ENCODE data around the gene CD247. TPM values are rescaled to one million over a fixed set of nuclear protein-coding genes. Genes with fewer than 3 reads are reported as not detected.

Gene CD247
- total and polyA plus RNA-seq, 2 of the 13 experiments (the other 11 are each of a cell fraction or from before 2014, with no cell fraction given), result 0.20 TPM; not detected in 1

- TF ChIP-seq ZNF264 (CRISPR knock-in tag; IDR thresholded peaks at IDR 0.05) (no peak), TRIM24 (CRISPR knock-in tag; IDR thresholded peaks at IDR 0.05) (no peak), ZNF557 (CRISPR knock-in tag; IDR thresholded peaks at IDR 0.05) (no peak), PRDM4 (CRISPR knock-in tag; IDR thresholded peaks at IDR 0.05; ENCODE audit: borderline replicate concordance) (no peak), NFIC (IDR thresholded peaks at IDR 0.05; ENCODE audit: low read length) (no peak), ZNF770 (CRISPR knock-in tag; IDR thresholded peaks at IDR 0.05) (no peak), ZNF263 (CRISPR knock-in tag; IDR thresholded peaks at IDR 0.05) (no peak), ZNF362 (CRISPR knock-in tag; IDR thresholded peaks at IDR 0.05; ENCODE audit: borderline replicate concordance) (no peak), REST (IDR thresholded peaks at IDR 0.05; ENCODE audit: borderline replicate concordance in 1 of 2, low read depth in 1 of 2, low read length in 2 of 2) (no peak), ATF5 (CRISPR knock-in tag; IDR thresholded peaks at IDR 0.05; ENCODE audit: low read depth) (no peak), RBAK (CRISPR knock-in tag; IDR thresholded peaks at IDR 0.05) (no peak), ZNF101 (CRISPR knock-in tag; IDR thresholded peaks at IDR 0.05; ENCODE audit: borderline replicate concordance, low read depth) (no peak), TBL1XR1 (IDR thresholded peaks at IDR 0.05; ENCODE audit: borderline replicate concordance, low read length, partially characterized antibody) (no peak)
Measured at GRCh38 chr1:167548059-167548932, 30.0 kb upstream of the CD247 start (continued).
